GM19023 (cell line): ENCODE measurements around the gene PIF1.
"Not testable (repeated sequence)": the region's sequence is repeated elsewhere in the genome, so short reads cannot be mapped to it uniquely, and the experiment has no call there.

Experiments used
- ATAC-seq: cut with Tn5 transposase; IDR thresholded peaks from one replicate; pipeline ENCODE4 v1.9.1; 2021; ENCODE audit warnings: mild to moderate bottlenecking, moderate library complexity; ENCODE audit not compliant: unreplicated experiment

Gene PIF1

DNA sequence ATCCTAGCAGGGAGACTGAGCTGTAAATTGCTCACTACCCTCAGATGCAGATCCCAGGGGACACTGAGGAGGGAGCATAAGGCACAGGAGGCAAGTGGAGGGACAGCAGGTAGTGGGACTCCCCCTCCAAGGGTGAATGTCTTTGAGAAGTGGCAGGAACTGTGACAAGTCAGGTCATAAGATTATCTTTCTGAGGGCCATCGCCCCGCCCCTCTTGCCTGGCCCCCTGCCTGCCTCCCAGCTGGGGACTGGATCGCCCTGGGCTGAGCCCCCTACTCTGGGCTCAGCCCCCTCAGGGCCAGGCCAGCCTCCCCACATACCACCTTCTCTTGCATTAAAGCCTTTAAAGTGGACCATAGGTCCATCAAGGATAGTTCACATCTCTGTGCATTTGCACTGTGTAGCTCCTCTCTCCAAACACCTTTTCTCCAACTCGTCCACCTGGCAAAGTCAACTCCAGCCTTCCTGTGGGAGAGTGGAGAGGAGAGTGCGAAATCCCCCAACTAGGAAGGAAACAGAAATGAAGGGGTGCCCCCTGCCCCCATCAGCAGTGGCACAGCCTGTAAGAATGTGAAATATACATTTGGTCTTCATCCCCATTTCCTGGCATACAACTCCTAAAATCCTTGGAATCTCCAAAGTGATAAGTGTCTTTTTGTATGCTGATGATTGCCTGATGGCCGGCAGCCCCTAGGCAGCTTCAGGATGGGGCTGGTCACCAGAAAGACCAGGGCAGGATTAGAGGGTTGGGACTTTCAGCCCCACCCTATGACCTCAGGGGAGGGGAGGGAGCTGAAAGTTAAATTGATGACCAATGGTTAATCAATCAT, 14.7 kb downstream of the PIF1 start:
- ATAC-seq = no peak

DNA sequence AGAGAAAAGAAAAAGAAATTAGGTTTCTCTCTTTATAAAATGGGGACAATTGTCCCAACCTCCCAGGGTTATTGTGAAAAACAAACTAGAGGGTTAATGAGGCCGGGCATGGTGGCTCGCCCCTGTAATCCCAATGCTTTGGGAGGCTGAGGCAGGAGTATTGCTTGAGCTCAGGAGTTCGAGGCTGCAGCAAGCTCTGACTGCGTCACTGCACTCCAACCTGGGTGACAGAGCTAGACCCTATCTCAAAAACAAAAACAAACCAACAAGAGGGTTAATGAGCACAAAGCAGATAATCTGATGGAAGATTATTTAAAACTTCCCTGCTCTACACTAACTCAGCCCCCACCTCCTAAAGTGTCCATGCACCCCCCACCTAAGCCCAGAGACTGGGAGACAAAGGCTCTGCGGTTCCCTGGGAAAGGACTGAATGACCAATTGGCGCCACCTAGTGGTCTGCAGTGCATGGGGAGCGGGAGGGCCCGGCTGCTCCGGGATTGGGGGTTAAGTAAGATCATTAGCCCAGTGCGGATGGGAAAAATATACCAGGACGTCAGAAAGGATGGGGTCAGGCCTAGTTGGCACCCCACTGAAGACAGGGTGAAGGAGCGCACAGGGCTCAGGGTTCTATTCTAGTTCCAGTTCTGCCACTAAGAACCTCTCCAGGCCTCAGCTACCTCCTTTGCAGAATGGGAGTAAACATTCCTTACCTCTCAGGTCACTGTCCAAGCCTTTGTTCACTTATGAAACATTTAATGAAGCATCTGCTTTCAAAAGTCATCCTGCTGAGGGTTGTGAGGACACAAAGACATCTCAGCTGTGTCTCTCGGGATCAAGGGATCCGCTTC, 15.6 kb downstream of the PIF1 start:
- no peak for ATAC-seq

- no peak for ATAC-seq
These were observed 16.5 kb downstream of the PIF1 start for GRCh38 chr15:64808785-64809453.

DNA sequence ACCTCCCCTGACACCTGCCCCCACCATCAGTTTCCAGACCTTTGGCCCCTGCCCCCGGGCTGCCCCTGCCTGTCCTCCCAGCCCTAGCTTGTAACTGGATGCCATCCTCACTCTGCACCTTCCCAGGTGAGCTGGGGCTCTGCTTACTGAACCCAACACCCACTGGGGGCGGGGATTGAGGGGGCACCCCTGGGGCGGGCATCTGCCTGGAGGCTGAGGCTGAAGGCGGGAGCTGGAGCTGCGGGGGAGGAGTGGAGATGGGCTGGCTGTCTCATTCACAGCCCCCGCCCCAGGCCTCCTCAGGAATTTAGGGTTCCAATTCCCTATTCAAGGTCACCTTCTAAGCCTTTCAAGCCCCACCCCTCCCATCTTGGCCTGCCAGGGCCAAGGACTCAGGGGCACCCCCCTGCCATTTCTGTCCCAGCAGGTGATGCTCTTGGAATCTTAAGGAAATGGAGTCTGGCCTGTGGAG, 17.7 kb downstream of the PIF1 start:
- ATAC-seq = no peak

DNA sequence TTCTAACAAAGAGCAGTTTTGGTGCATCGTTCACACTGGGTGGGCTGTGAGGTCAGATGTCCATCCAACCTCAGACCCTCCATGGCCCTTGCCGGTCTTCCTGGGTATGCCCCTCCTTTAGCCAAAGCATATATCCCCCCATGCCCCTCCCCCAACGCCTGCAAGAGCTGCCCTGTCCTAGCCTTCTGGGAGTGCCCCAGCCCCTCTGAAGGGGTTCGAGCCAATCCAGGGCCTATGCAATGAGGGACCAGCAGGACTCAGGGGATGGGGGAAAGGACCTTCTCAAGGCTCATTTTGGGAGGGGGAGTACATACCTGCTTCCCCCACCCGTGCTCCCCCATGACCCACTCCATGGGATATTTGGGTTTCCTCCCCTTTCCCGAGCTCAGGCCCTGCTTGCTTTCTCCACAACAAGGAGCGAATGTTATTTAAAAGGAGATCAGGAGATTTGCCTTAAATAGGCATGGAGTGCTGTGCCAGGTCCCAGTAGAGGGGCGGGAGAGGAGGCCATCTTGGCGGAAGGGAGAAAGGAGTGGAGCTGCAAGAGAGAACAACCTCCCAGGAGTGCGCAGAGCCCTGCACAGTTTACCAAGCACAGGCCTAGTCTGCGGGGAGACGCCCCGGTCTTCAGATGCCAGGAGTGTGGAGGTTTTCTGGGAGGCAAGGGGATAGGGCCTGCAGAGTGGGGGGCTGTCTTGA, 18.2 kb downstream of the PIF1 start:
- no peak for ATAC-seq

- ATAC-seq = no peak
These were observed 18.9 kb downstream of the PIF1 start for GRCh38 chr15:64806509-64806908.

DNA sequence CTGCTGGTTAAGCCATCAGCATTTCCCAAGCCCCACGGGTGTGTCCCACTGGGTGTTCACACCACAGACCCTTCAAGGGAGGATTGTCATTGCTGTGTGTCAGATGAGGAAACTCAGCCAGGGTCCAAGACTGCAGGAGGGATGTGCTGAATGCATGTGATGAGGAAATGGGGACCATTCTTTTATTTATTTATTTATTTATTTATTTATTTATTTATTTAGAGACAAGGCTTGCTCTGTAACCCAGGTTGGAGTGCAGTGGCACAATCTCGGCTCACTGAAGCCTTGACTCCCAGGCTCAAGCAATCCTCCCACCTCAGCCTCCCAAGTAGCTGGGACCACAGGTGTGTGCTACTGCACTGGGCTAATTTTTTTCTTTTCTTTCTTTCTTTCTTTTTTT, 20.8 kb downstream of the PIF1 start:
- ATAC-seq = no peak

GRCh38 chr15:64803526-64803925, 21.9 kb downstream of the PIF1 start:
- no peak for ATAC-seq

GRCh38 chr15:64800476-64800875, 25.0 kb downstream of the PIF1 start:
- no peak for ATAC-seq

DNA sequence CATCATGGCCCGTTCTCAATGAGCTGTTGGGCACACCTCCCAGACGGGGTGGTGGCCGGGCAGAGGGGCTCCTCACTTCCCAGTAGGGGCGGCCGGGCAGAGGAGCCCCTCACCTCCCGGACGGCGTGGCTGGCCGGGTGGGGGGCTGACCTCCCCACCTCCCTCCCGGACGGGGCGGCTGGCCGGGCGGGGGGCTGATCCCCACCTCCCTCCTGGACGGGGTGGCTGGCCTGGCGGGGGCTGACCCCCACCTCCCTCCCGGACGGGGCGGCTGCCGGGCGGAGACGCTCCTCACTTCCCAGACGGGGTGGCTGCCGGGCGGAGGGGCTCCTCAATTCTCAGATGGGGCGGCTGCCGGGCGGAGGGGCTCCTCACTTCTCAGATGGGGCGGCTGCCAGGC, 26.5 kb downstream of the PIF1 start:
- not testable (repeated sequence) for ATAC-seq

DNA sequence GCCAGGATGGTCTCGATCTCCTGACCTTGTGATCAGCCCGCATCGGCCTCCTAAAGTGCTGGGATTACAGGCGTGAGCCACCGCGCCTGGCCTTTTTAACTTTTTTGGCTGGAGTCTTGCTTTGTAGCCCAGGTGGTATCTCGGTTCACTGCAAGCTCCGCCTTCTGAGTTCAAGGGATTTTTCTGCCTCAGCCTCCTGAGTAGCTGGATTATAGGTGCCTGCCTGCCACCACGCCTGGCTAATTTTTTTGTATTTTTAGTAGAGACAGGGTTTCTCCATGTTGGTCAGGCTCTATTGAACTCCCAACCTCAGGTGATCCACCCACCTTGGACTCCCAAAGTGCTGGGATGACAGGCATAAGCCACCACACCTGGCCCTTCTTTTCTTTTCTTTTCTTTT, 29.5 kb downstream of the PIF1 start:
- ATAC-seq = not testable (repeated sequence)

DNA sequence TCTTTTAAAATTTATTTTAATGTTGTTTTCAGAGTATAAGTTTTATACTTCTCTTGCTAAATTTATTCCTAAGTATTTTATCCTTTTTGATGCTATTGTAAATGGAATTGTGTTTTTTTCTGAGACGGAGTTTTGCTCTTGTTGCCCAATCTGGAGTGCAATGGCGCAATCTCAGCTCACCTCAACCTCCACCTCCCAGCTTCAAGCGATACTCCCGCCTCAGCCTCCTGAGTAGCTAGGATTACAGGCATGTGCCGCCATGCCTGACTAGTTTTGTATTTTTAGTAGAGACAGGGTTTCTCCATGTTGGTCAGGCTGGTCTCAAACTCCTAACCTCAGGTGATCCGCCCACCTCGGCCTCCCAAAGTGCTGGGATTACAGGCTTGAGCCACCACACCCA, 30.1 kb downstream of the PIF1 start:
- not testable (repeated sequence) for ATAC-seq

DNA sequence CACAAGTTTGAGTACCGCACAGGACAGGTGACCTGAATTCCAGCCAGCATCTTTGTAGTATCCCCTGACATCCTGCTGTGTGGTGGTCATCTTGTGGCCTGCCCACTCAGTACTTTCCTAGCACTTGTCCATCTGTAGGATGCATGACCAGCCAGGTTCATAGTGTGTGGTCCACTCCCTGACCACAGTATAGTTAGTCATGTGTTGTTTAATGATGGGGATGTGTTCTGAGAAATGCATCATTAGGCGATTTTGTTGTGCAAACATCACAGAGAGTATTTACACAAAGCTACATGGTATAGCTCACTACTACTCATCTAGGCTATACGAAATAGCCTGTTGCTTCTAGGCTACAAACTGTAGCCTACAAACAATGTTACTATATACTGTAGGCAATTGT, 33.2 kb downstream of the PIF1 start:
- no peak for ATAC-seq

DNA sequence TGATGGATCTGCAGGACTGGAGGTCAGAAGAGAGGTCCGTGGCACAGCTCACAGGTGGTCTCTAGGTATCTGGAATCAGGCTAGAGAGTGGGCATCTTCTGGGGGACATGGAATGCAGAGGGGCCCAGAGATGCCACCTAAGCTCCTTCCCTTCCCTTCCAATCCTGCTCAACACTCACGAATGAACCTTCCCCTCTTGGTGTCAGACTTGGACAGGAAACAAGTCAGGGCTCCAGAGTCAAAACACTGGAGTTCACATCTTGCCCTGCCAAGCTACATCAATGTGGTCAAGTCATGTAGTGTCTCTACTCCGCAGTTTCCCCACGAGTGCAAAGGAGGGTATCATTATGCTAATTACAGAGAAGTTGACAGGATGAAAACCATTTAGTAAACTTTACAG, 34.0 kb downstream of the PIF1 start:
- ATAC-seq = no peak

DNA sequence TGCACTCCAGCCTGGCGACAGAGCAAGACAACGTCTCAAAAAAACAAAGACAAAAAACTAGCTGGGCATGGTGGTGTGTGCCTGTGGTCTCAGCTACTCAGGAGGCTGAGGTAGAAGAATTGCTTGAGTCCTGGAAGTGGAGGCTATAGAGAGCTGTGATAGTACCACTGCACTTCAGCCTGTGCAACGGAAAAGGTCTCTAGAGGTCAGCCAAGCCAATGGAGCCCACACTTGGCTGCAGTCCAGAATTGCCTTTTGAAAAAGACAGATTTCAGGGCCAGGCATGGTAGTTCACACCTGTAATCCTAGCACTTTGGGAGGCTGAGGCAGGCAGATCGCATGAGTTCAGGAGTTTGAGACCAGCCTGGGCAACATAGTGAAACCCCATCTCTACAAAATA, 41.7 kb downstream of the PIF1 start:
- ATAC-seq = no peak

DNA sequence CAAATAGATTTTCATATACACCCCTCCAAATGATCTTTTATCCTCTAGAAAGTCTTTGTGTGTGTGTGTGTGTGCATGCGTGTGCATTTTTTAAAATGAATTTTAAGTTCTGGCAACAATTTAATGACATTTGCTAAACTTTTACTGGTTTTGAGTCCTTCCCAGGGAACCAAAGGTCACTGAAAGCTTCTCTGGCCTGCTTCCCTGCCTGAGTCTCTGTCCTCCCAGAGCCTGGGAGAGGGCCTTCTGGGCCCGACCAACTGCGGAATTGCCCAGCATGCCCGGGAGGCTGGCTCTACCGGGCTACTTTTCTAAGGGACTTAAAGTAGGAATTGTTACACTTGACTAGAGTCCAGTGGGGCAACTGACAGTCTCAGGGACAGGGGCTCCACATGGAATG, 42.7 kb downstream of the PIF1 start:
- ATAC-seq = no peak

- ATAC-seq = no peak
These were observed 44.1 kb downstream of the PIF1 start for GRCh38 chr15:64781299-64781698.

GRCh38 chr15:64780600-64781156, 44.8 kb downstream of the PIF1 start:
- ATAC-seq = no peak

DNA sequence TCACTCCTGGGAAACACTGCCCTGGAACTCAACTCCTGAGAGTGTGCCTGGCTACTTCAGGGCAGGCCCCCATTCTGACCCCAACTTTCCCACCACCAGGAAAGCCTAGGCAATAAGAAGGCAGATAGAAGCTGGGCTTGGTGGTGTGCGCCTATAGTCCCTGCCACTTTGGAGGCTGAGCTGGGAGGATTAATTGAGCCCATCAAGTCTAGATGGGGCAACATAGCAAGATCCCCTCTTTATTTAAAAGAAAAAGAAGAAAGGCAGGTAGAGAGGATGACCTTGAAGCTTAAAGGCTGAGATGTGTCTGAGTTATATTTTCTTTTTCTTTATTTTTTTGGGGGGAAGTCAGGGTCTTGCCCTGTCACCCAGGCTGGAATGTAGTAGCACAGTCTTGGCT, 45.8 kb downstream of the PIF1 start:
- no peak for ATAC-seq

DNA sequence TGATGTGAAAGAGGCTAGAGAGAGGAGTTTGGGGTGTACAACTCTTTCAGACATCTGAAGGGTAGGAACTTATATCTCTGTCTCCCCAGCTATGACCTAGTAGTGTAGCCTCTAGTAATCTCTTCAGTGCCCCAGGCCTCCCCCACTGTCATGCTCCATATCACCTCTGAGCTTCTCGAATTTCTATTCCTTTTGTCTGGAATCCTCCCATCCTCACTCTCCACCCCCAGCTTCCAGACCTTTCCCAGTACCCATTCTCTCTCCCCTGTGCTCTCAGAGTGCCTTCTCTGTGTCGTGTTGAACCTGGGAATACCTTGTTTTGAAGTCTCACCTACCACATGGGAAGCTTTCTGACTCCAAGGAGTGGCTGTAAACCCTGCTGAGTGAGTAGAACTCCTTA, 46.4 kb downstream of the PIF1 start:
- no peak for ATAC-seq

GRCh38 chr15:64776402-64776786, 49.1 kb downstream of the PIF1 start:
- ATAC-seq = no peak
